Measurements from ENCODE around the gene C11orf58. TPM values are rescaled to one million over a fixed set of nuclear protein-coding genes. Genes with fewer than 3 reads are reported as not detected.

C11orf58 gene
- total and polyA plus RNA-seq, 10 donors = 83.9 to 147 (median 124) TPM

- Histone ChIP-seq H3K27ac (no peak overlapping the region), H3K9me3 (peaks cover 0 to 4% (median 0%) of the 10 kb centered on the region in 8 donors), H3K27me3 (replicated peaks in 1 of 7) (no peaks in the 10 kb centered on the region), H3K4me1 (no peaks in the 10 kb centered on the region), H3K36me3 (no peaks in the 10 kb centered on the region), H3K4me3 (no peak overlapping the region)
- DNase-seq = no peak
- intact Hi-C loops (cut with DNase I; ENCODE audit: low total_unique reads) = no loop called here
- WGBS, 5 donors = 66 to 90% (median 77%) methylated on average over 3 of the region's 3 CpGs
- TF ChIP-seq POLR2AphosphoS5 (IDR thresholded peaks at IDR 0.05) (no peak), POLR2A (IDR thresholded peaks at IDR 0.05) (no peak), CTCF (IDR thresholded peaks at IDR 0.05 in 8 of 11, conservative IDR thresholded peaks at IDR 0.05 in 3 of 11) (no peak)
Measured at GRCh38 chr11:16722581-16723344, 15.7 kb upstream of the C11orf58 start.

GRCh38 chr11:16727806-16728205 is 10.6 kb upstream of the C11orf58 start:
- intact Hi-C loops (cut with DNase I; ENCODE audit: low total_unique reads) = no loop called here
- no peak for DNase-seq
- peaks cover 0 to 5% (median 0%) of the 10 kb centered on the region in 8 donors for H3K9me3 ChIP-seq
- no peak for TF ChIP-seq CTCF (IDR thresholded peaks at IDR 0.05 in 8 of 11, conservative IDR thresholded peaks at IDR 0.05 in 3 of 11)
- no peak for TF ChIP-seq POLR2A (IDR thresholded peaks at IDR 0.05)
- TF ChIP-seq POLR2AphosphoS5 (IDR thresholded peaks at IDR 0.05) = no peak
- H3K27ac ChIP-seq = no peak overlapping the region
- no peak overlapping the region for H3K4me3 ChIP-seq
- no peaks in the 10 kb centered on the region for H3K36me3 ChIP-seq
- no peaks in the 10 kb centered on the region for H3K4me1 ChIP-seq
- WGBS, 5 donors = 82 to 100% (median 87%) methylated on average over 1 to 3 of the region's 3 CpGs
- no peaks in the 10 kb centered on the region for H3K27me3 ChIP-seq (replicated peaks in 1 of 7)

GRCh38 chr11:16737818-16738192 is 642 bp upstream of the C11orf58 start:
- Histone ChIP-seq H3K9me3 (no peaks in the 10 kb centered on the region), H3K27me3 (replicated peaks in 1 of 7) (no peaks in the 10 kb centered on the region), H3K4me1 (peaks cover 24 to 45% (median 41%) of the 10 kb centered on the region in 6 donors), H3K27ac (peak overlapping the region; percentile 92 to 98 (median 96)), H3K36me3 (peaks cover 0 to 21% (median 2%) of the 10 kb centered on the region in 6 donors), H3K4me3 (peak overlapping the region; percentile 56 to 87 (median 66))
- intact Hi-C loops (cut with DNase I; ENCODE audit: low total_unique reads) = no loop called here
- 0 to 2% (median 0%) methylated on average over 6 of the region's 6 CpGs for WGBS, 5 donors
- TF ChIP-seq CTCF (IDR thresholded peaks at IDR 0.05 in 8 of 11, conservative IDR thresholded peaks at IDR 0.05 in 3 of 11) (no peak), POLR2A (IDR thresholded peaks at IDR 0.05) (no peak), POLR2AphosphoS5 (IDR thresholded peaks at IDR 0.05) (no peak)
- DNase-seq = no peak

GRCh38 chr11:16738947-16739815 is 734 bp downstream of the C11orf58 start:
- 4 to 6% (median 5%) methylated on average over 32 of the region's 32 CpGs for WGBS, 5 donors
- Histone ChIP-seq H3K4me1 (peaks cover 31 to 59% (median 55%) of the 10 kb centered on the region in 6 donors), H3K4me3 (peak overlapping the region; percentile 56 to 87 (median 66)), H3K36me3 (peaks cover 0 to 23% (median 3%) of the 10 kb centered on the region in 6 donors), H3K9me3 (no peaks in the 10 kb centered on the region), H3K27me3 (replicated peaks in 1 of 7) (no peaks in the 10 kb centered on the region), H3K27ac (peak overlapping the region; percentile 92 to 98 (median 96))
- intact Hi-C loops (cut with DNase I; ENCODE audit: low total_unique reads) = no loop called here
- no peak for DNase-seq
- no peak for TF ChIP-seq POLR2A (IDR thresholded peaks at IDR 0.05)
- TF ChIP-seq CTCF (IDR thresholded peaks at IDR 0.05 in 8 of 11, conservative IDR thresholded peaks at IDR 0.05 in 3 of 11) = no peak
- no peak for TF ChIP-seq POLR2AphosphoS5 (IDR thresholded peaks at IDR 0.05)

Data from spleen (tissue), 11 donors.